IMR-90 (cell line): Measurements from ENCODE around the gene TAGLN.

Experiments used
- BHLHE40 ChIP-seq: fragments of 150-350 bp; IDR thresholded peaks from 2 replicates; pipeline ENCODE4 v1.6.1; 2016; ENCODE audit warnings: mild to moderate bottlenecking, low read depth, low read length
- CEBPB ChIP-seq: IDR thresholded peaks from 2 replicates; pipeline ENCODE4 v1.6.1; 2012; ENCODE audit warnings: low read depth, low read length, improper control_type of control experiment
- MAFK ChIP-seq: IDR thresholded peaks from 2 replicates; pipeline ENCODE4 v1.6.1; 2012; ENCODE audit warnings: low read depth, low read length, improper control_type of control experiment
- MAZ ChIP-seq: IDR thresholded peaks from 2 replicates; pipeline ENCODE4 v1.6.1; 2012; ENCODE audit warnings: low read depth, mild to moderate bottlenecking, low read length, improper control_type of control experiment, moderate library complexity, borderline replicate concordance
- POLR2A ChIP-seq: IDR thresholded peaks from 2 replicates; pipeline ENCODE4 v1.6.1; 2012; ENCODE audit warnings: mild to moderate bottlenecking, low read depth, low read length
- RAD21 ChIP-seq: IDR thresholded peaks from 2 replicates; pipeline ENCODE4 v1.6.1; 2012; ENCODE audit warnings: low read length, improper control_type of control experiment
- RFX5 ChIP-seq: IDR thresholded peaks from 2 replicates; pipeline ENCODE4 v1.8.0; 2012; ENCODE audit warnings: low read depth, mild to moderate bottlenecking, low read length, moderate library complexity
- SMC3 ChIP-seq: fragments of 150-350 bp; IDR thresholded peaks from 2 replicates; pipeline ENCODE4 v1.6.1; 2016; ENCODE audit warnings: low read depth, mild to moderate bottlenecking, antibody characterized with exemption, low read length, moderate library complexity
- USF2 ChIP-seq: fragments of 150-350 bp; IDR thresholded peaks from 2 replicates; pipeline ENCODE4 v1.6.1; 2017; ENCODE audit warnings: mild to moderate bottlenecking, antibody characterized with exemption, low read length, low read depth
- TF ChIP-seq, protein P1 (sequence below): fragments of 150-350 bp; IDR thresholded peaks from 2 replicates; pipeline ENCODE4 v1.6.1; 2016; ENCODE audit warnings: low read depth, mild to moderate bottlenecking, low read length, moderate library complexity, borderline replicate concordance
- TF ChIP-seq, protein P2 (sequence below): conservative IDR thresholded peaks from 2 replicates; pipeline ENCODE4 v1.5.1; 2012; ENCODE audit warnings: mild to moderate bottlenecking, low read depth, low read length, improper control_type of control experiment

DNA sequence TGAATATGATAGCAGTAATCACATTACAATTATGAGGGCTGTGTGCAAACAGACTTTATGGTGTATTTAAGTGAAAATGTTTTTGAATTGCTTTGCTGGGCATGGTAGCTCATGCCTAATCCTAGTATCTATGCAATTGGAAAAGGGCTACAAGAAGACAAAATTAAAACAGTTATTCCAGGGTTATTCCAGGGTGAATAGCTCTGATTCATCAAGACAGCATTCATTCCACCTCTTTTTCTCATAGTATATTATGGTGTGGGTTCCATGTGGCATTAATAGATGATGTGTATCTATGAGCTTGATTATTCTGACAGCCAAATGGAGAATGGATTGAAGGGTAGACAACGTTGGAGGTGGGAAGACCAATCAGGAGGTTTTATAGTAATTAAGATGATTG is 32.7 kb upstream of the TAGLN start:
- TF ChIP-seq POLR2A (no peak), SMC3 (no peak), MAFK (no peak), BHLHE40 (no peak), CEBPB (no peak), MAZ (no peak), USF2 (no peak), RAD21 (no peak), RFX5 (no peak)
- TF ChIP-seq, protein P1, sequence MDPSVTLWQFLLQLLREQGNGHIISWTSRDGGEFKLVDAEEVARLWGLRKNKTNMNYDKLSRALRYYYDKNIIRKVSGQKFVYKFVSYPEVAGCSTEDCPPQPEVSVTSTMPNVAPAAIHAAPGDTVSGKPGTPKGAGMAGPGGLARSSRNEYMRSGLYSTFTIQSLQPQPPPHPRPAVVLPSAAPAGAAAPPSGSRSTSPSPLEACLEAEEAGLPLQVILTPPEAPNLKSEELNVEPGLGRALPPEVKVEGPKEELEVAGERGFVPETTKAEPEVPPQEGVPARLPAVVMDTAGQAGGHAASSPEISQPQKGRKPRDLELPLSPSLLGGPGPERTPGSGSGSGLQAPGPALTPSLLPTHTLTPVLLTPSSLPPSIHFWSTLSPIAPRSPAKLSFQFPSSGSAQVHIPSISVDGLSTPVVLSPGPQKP = no peak
- TF ChIP-seq, protein P2, sequence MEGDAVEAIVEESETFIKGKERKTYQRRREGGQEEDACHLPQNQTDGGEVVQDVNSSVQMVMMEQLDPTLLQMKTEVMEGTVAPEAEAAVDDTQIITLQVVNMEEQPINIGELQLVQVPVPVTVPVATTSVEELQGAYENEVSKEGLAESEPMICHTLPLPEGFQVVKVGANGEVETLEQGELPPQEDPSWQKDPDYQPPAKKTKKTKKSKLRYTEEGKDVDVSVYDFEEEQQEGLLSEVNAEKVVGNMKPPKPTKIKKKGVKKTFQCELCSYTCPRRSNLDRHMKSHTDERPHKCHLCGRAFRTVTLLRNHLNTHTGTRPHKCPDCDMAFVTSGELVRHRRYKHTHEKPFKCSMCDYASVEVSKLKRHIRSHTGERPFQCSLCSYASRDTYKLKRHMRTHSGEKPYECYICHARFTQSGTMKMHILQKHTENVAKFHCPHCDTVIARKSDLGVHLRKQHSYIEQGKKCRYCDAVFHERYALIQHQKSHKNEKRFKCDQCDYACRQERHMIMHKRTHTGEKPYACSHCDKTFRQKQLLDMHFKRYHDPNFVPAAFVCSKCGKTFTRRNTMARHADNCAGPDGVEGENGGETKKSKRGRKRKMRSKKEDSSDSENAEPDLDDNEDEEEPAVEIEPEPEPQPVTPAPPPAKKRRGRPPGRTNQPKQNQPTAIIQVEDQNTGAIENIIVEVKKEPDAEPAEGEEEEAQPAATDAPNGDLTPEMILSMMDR = no peak
